Stimulated activated CD4-positive, alpha-beta T cell treated with anti-CD3 and anti-CD28 coated beads, TNF-alpha, amount 100 ng/mL, for 1 hour (primary cell): ENCODE results near the gene PPFIA1.

ENCODE experiments used
- DNase-seq, 3 donors: peaks; one replicate each; pipeline ENCODE4 v3.0.0-alpha.2; 2020; ENCODE audit warnings: low read depth in 3 of 3, low spot score in 1 of 3

Gene PPFIA1

GRCh38 chr11:70353900-70354568, 83.5 kb downstream of the PPFIA1 start:
- DNase-seq: no peak

GRCh38 chr11:70354629-70355028, 84.1 kb downstream of the PPFIA1 start:
- DNase-seq: no peak

DNA sequence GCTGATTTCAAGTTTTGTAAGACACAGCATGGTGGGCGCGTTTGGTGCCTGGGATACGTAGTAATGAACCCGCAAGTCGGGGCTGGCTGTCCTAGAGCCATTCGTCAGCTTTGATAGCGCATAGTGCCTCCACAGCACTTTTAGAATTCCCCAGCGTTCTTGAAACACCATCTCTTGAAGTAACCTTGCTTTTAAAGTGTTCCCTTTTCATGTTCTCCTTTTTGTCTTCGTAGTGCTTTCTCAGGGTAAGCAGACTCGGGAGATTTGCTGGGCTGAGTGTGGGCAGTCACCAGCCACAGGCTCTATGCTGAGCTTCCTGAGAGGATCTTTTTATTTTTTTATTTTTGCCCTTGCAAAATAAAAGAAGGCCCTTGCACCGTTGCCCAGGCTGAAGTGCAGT, 88.3 kb downstream of the PPFIA1 start:
- DNase-seq: no peak

DNA sequence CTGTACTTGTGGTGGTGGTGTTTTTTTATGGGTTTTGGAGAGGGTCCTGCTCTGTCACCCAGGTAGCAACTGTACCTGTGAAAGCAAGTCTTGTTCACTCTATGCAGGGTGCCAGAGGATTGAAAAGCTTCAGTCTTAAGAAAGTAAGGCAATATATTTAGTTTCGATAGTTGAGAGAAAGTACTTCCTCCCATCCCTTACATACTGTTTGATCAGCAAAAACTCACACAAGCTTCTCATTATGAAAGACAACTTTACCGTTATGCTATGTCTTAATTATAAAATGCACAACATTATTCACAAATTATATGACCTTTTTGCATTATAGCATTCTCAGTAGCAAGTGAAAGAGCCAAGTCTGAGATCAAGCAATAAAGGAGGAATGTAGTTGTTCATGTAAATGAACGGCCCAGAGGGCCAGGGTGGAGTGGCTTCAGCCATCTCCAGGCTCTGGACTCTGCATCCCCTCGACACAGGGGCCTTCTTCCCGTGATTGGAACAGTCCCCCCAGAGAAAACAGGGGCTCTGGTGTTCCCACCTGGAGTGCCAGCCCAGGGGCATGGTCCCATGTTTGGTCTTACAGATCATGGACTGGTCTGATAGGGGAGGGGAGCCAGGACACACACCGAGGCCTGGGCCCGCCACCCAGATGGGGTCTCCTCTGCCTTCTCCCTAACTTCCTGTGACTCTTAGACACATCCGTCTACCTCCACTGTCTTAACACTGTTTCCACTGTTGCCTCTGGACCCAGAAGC, 89.1 kb downstream of the PPFIA1 start:
- no peak for DNase-seq

- no peak for DNase-seq
Observed at GRCh38 chr11:70360211-70360610, 89.7 kb downstream of the PPFIA1 start.

DNA sequence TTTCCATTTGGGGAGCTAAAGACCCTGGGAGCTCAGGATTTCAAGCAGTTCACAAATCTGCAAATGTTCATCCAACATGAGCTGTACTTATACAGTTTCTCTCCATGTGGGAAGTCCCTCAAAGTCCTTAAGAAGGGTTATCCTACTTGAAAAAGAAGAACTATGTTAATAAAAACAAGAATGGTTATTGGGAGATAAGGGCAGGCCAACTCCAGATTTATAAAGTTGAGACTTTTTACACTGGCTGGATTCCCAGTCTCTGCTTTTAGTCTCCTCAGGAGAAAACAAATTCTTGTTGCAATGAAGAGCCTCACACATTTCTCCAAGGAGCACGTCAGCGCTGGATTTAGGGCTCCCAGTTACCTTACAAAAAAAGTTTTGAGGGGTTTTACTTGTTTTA, 93.7 kb downstream of the PPFIA1 start:
- DNase-seq: no peak

DNA sequence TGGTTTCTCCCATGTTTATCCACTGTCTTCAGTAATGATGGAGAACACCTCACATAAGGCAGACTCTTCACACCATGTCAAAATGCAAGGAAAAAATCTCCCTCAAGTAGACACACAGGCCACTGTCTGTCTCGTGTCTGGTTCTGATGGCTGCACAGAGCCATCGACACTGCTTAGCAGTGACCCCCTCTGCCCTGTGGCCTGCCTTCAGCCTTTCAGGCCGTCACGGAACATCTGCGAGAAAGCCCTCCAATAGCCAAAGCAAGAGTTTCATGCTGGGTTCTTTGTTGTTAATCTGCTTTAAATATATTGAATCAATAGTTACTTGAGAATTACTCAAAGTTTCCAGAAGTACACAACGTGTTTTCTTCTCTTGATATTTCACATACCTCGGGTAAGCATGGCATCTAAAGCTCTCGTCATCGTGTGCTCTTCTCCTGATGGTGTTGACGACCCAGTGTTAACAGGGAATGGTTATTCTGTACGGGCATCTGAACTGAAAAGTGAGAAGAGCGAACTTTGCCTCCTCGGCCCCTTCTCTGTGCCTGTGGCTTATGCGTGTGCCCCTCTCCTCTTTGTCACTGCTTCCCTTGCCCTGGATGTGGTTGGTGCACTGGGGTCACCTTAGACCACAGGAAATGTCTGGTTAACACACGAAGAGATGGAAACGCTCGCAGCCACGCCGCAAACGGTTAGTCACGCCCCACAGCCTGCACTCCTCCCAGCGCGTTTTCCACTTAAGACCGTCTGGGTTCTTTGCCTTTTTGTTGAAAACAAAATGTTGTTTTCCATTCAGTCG, 94.5 kb downstream of the PPFIA1 start:
- peak; percentile 7 to 22 (median 20) for DNase-seq

- DNase-seq: no peak
Observed at GRCh38 chr11:70365544-70365927, 95.0 kb downstream of the PPFIA1 start.

DNA sequence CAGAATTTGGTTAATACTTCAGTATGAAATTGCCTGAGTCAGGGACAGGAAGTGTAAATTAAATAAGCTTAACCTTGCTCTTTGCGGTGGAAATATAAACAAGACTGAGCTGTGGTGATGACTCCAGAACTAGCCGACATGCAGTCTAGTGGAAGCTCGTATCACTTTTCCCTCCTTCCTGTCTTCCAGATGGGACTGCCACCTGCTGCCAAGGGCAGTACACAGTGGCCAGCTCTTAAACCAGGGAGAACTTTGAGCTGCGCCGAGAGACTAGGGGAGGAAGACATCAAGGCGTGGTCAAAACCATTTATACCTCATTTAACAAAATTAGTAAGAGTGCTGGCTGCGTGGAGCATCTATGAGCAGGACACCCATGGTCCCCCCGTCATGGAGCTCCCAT, 96.6 kb downstream of the PPFIA1 start:
- no peak for DNase-seq

- DNase-seq: no peak
Observed at GRCh38 chr11:70368961-70369360, 98.5 kb downstream of the PPFIA1 start.

DNA sequence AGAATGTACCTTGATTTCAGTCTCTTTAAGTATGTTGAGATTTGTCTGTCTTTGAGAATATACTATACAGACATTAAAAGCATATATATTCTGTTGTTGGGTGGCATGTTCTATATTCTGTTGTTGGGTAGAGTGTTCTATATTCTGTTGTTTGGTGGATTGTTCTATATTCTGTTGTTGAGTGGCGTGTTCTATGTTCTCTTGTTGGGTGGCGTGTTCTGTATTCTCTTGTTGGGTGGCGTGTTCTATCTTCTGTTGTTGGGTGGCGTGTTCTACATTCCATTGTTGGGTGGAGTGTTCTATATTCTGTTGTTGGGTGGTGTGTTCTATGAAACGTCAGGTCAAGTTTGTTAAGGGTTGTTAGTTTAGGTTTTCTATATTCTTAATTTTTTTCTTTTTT, 100.8 kb downstream of the PPFIA1 start:
- DNase-seq: no peak

- no peak for DNase-seq
Observed at GRCh38 chr11:70372076-70372475, 101.6 kb downstream of the PPFIA1 start.

- no peak for DNase-seq
Observed at GRCh38 chr11:70376621-70377020, 106.1 kb downstream of the PPFIA1 start.

DNA sequence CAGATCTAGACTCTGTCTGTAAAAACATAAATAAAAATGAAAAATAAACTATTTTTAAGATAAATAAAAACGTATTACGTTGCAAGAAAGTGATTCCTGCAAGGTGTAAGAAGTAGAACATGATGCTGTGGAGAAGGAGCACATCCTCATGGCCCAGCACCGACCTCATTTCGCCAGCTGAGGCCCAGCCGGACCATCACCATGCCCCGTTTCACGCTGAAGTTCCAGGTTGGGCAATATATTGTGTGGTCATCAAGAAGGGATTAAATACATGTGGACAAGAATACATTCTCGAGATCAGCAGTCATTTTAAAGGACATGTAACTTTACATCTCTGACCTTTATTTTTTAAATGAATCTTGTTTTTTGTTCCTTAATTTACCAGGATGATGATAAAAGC, 107.2 kb downstream of the PPFIA1 start:
- no peak for DNase-seq

DNA sequence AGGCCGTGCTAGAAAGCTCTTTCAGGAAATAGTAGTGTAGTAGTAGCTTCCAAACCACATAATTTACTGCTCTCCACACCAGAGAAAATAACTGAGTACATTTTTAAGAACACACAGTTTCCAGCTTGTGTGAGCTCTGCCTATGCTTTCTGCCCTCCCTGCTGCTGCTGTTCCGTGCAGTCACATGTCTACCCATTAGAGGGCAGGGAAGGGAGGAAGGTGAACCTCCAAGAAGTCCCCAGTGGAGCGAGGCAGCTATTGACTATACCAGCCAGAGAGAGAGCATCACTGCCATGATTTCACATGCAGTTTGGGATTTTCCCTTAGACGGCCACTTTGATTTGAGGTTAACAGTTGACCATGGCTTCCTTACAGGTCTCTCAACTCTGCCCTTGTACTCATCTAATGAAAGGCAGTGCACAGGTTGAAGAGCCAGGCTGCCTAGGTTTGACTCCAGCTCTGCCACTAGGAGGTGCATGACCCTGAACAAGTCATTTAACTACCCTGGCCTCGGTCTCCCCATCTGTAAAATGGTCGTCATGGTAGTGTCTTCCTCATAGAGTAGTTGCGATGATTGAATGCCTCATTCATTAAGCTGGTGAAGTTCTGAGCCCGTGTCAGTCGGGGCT, 108.1 kb downstream of the PPFIA1 start:
- no peak for DNase-seq

GRCh38 chr11:70381350-70381749, 110.9 kb downstream of the PPFIA1 start:
- no peak for DNase-seq

DNA sequence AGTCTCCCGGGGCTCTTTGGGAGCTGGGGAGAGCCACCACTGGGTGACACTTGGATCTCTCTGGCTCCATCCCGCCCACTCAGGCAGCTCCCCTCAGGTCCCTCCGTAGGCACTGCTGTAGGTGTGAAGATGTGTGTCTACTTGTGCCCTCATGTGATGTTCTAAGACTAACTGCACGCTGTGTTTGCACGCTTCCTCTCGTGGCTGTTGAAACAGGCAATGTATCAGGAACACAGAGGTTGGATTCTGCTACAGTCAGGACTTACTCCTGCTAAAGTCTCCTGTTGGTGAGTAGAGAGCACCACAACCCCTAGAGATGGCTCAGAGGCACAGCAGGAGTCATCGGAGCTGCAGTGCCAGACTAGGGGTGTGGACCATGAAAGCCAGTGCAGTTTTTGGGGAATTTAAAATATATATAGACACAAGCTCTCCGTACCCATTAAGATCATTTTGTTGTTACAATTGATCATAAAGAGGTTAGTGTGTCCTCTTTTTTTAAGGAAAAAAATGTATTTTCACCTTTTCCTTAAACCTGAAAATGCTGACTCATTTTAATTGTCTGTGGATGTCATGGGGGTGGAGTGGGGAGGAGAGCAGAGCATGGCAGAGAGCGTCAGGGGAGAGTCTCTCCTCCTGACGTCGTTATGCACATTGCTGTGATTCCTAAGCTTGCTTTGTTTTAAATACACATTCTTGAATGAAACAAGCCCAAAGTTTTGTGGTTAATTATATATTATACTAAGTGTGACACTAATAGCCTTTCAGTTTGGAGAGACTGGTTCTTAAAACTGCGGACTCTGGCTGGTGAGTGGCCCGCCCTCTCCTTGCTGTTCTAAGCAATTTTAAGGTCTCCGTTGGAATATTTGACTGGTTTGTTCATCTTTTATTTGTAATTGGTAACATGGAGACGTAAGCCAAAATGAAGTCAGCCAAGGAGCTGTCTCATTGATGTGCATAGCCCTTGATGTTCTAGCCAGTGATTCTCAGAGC, 111.7 kb downstream of the PPFIA1 start:
- no peak for DNase-seq

DNA sequence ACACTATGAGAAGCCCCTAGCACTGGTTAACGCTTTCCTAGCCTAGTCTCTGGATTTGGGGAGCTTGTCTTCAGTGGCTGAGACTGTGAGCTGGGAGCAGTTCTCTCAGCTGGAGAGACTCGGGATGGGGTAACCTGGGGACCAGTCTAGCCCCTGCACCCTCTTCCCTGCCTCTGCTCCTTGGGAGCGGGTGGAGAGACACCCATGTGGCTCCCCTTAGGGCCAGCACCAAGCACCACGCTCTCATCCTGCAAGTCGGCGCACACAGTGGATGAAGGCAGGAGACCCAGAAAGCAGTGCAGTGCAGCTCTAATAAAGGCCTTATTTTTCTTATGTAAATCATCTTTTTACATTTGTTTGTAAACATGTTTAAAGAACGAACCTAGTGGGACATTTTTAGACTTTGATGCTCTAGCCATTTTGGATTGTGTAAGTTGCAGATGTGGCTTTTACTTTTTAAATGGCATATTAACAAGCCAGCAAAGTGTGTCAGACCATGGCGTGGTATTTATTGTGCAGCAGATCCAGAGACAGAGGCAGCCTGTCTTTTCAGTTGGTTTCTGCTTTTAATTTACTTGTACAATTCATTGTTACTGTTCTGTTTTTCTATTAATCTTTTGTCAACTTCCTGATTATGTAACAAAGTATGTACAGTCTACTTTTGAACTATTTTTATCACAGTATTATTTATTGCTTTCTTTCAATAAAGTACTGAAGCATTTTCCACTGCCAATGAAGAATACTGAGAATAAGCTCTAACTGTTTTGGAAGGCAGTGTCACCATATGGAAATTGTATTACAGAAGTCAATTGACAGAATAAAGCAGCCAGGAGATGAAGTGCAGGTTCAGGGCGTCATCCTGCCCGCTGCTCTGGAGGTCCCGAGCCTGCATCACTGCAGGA, 113.4 kb downstream of the PPFIA1 start:
- DNase-seq: no peak

GRCh38 chr11:70384566-70385152, 114.2 kb downstream of the PPFIA1 start:
- no peak for DNase-seq
